Stimulated activated CD8-positive, alpha-beta memory T cell treated with anti-CD3 and anti-CD28 coated beads, Interleukin-7, amount 100 ng/mL, for 48 hours (primary cell): Measurements from ENCODE around the gene STARD13.

Experiments
- DNase-seq, 2 donors: peaks; one replicate each; pipeline ENCODE4 v3.0.0-alpha.2; 2020; ENCODE audit warnings: low read depth in 1 of 2; ENCODE audit errors: extremely low read depth in 1 of 2

The STARD13 gene

DNA sequence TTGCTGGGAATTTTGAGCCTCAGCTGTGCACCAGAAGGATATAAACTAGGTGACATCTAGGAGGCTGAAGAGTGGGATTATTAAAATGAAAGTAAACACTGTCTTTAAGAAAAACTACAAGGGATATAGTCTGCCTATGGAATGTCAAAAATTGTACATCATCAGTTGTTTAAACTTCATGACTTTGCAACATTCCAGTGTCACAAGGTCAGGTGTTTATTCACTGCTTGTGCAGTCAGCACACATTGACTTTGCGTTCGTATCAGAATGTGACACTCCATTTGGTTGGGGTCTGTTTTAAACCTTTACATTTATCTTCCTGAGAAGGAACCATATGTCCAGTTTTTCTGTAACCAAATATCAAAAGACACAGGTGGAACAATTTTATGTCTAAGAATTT lies 183.7 kb downstream of the STARD13 start:
- no peak for DNase-seq

- DNase-seq = no peak
These were observed 184.7 kb downstream of the STARD13 start for GRCh38 chr13:33100886-33101285.

GRCh38 chr13:33099860-33100259 lies 185.7 kb downstream of the STARD13 start:
- no peak for DNase-seq

DNA sequence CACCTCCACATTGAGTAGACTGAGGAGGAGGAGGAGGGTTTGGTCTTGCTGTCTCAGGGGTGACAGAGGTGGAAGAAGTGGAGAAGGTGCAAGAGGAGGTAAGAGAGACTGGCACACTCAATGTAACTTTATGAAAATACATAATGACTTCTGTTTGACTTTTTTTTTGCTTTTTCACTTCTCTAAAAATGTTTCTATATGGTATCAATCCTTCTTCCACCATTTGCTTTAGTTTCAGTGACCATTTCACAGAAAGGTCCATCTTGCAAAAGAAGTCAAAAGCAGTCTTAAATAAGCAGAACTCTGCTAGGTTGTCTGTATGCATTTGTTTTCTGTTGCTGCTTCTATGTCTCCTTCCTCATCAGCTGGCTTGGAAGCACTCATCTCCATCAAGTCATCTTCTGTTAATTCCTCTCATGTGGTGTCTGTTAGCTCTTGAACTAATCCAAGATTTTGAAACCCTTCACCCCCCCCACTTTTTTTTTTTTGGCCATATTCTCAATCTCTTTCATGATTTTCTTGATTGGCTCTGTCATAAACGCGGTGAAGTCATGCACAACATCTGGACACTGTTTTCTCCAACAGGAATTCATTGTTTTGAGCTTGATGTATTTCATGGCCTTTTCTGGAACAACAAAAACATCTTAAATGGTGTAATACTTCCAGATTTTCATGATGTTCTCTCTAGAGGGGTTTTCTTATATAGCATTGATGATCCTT lies 188.5 kb downstream of the STARD13 start:
- DNase-seq = no peak

- no peak for DNase-seq
These were observed 193.2 kb downstream of the STARD13 start for GRCh38 chr13:33092073-33092987.

- DNase-seq = no peak
These were observed 194.2 kb downstream of the STARD13 start for GRCh38 chr13:33091415-33091774.

- no peak for DNase-seq
These were observed 194.7 kb downstream of the STARD13 start for GRCh38 chr13:33090755-33091414.

DNA sequence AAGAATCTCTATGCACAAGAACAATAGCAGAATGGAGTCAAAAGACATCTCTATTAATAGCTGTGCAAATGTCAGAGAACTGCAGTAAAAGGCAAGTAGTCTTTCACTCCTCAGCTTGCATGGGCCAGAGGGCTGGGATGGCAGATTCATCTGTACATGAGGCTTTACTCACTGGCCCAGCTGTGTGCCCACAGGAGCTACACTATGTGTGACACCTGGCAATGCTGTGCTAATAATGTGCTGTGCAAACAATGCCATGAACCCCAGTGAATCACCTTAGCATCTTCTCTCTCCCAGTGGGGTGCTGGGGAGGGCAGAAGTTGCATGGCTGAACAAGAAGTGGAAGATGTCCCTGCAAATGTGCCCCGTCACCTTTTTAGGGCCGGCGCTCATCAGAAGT lies 196.2 kb downstream of the STARD13 start:
- DNase-seq = no peak

DNA sequence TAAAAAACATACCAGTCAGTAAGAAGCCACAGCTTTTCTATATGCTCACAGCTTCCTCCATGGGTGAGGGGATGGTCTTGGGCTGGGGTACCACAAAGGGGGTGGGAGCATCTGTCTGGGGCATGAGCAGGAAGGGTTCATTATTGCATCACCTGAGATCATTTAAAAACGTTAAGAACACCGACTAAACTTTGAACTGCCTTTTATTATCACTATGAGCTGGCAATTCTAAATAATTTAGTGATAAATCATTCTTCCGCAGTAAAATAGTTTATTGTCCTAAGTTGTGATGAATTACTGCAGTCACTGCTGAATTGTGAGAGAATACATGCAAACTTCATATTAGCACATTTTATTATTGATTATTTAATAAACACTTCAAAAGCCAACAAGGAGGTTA lies 197.8 kb downstream of the STARD13 start:
- DNase-seq = no peak

GRCh38 chr13:33087091-33087490 lies 198.5 kb downstream of the STARD13 start:
- DNase-seq = no peak

- DNase-seq = no peak
These were observed 202.5 kb downstream of the STARD13 start for GRCh38 chr13:33083054-33083453.

DNA sequence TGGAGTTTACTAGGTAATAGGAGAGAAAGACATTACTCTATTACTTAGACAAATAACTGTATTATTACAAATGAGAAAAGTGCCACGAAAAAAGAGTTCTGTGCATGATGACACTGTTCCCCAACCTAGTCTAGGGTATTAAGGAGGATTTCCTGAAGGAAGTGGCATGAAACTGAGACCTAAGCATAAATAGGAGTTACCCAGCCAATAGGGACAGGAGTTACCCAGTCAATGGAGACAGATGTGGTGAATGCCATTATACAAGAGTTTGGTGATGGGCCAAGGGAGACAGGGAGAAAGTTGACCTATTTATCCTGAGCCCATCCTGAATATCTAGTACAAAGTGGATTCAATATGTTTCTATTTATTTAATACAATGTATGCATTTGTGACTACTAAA lies 203.9 kb downstream of the STARD13 start:
- DNase-seq = no peak

DNA sequence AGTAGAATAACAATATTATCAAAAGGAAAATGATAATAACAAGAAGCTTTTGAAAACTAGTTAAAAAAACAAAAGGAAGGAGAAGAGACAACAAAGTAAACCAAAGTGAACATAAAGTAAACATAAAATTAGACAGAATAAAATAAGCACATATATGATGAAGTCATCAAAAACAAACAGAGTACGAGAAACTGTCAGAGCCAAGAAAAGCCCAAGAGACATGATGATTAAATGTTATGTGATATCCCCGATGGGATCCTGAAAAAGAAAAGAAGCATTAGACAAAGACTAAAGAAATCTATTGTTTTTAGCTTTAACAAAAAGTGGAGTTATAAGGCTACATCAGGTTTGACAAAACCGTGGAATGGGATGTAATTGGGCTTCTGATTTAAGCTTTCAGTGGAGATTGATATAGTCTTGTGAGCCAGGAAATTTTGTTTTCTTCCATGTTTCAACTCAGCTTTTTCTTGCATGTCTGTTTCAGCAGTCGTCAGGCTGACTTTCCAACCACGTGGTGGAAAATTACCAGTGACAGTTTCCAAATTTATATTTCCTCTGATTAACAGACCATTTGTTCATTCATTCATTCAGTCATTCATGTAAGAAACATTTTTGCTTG lies 204.5 kb downstream of the STARD13 start:
- DNase-seq = no peak

- no peak for DNase-seq
These were observed 205.6 kb downstream of the STARD13 start for GRCh38 chr13:33079960-33080359.

GRCh38 chr13:33078263-33078662 lies 207.3 kb downstream of the STARD13 start:
- no peak for DNase-seq

- no peak for DNase-seq
These were observed 209.3 kb downstream of the STARD13 start for GRCh38 chr13:33076001-33076992.

GRCh38 chr13:33073338-33073737 lies 212.2 kb downstream of the STARD13 start:
- no peak for DNase-seq

DNA sequence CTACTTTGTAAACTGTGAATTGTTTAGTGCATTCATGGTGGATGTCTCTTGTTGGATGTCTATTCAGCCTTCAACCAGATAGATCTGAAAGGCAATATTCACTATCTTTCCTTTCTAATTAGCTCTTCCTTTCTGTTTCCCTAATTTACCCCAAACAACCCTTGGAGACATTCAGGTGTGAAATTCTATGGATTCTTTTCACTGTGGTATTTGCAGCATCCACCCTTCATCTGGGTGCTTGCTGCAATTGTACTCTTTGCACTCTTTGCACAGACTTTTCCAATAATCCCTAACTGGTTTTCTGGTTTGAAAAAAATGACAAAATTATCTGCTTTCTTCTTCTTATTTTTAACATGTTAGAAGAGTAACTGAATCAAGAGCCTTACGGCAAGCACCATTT lies 212.8 kb downstream of the STARD13 start:
- DNase-seq = no peak

DNA sequence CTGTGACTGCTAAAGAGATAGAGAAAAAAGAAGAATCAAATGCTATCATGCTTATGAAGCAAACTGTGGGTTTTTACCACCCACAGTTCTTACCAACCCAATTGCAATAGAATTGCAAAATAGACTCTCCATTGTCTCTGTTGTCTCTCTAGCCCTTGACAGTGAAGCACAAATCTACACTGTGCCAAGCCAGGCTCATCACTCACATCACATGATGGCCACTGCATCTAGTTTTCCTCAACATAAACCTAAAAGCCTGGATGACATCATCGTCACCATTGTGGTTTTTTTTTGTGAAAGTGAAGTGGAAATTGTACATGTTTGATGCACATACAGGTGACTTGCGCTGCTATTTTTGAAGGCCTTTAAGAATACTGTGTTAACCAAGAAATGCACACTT lies 213.3 kb downstream of the STARD13 start:
- DNase-seq = no peak

GRCh38 chr13:33070713-33071112 lies 214.8 kb downstream of the STARD13 start:
- DNase-seq = no peak
